A549 (cell line): ENCODE measurements around the gene CDH11.

Experiments used
- CEBPB ChIP-seq, 2 experiments: fragments of >200 bp in 1 of 2; sonication (Bioruptor Twin) in 1 of 2; formaldehyde crosslinking in 1 of 2; IDR thresholded peaks; 2 replicates each; pipeline ENCODE4 v1.6.1; 2012 to 2016
- CHD2 ChIP-seq: fragments of 150-350 bp; IDR thresholded peaks from 2 replicates; pipeline ENCODE4 v1.6.1; 2014; ENCODE audit warnings: low read length; ENCODE audit not compliant: partially characterized antibody
- POLR2A ChIP-seq: IDR thresholded peaks from 2 replicates; pipeline ENCODE4 v1.6.1; 2012; ENCODE audit warnings: mild to moderate bottlenecking, low read length
- POLR2AphosphoS2 ChIP-seq: conservative IDR thresholded peaks from 2 replicates; pipeline ENCODE4 v1.6.1; 2012; ENCODE audit warnings: low read length, improper control_type of control experiment, inconsistent platforms
- TF ChIP-seq, protein P1 (sequence below): fragments of >200 bp; sonication (Bioruptor Twin); formaldehyde crosslinking; IDR thresholded peaks from 3 replicates; pipeline ENCODE4 v1.5.1; 2016

DNA sequence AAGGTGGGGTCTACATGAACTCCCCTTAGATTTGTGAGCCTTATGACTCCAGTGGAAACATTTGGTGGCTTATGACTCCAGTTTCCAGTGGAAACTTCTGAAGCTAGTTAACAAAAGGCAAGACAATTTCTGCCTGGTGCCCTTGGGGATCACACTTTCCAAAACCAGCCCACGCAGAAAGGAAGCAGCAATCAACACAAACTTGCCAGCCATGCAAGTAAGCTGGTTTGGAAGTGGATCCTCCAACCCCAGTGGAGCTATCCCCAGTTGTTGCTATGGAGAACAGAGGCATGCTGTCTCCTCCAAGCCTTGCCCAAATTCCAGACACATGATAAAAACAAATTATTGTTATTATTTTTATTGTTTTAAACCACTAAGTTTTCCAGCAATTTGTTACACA, 130.9 kb downstream of the CDH11 start:
- TF ChIP-seq POLR2A (no peak), POLR2AphosphoS2 (no peak), CHD2 (no peak), CEBPB (IDR thresholded peaks at IDR 0.05) (no peak)
- TF ChIP-seq, protein P1, sequence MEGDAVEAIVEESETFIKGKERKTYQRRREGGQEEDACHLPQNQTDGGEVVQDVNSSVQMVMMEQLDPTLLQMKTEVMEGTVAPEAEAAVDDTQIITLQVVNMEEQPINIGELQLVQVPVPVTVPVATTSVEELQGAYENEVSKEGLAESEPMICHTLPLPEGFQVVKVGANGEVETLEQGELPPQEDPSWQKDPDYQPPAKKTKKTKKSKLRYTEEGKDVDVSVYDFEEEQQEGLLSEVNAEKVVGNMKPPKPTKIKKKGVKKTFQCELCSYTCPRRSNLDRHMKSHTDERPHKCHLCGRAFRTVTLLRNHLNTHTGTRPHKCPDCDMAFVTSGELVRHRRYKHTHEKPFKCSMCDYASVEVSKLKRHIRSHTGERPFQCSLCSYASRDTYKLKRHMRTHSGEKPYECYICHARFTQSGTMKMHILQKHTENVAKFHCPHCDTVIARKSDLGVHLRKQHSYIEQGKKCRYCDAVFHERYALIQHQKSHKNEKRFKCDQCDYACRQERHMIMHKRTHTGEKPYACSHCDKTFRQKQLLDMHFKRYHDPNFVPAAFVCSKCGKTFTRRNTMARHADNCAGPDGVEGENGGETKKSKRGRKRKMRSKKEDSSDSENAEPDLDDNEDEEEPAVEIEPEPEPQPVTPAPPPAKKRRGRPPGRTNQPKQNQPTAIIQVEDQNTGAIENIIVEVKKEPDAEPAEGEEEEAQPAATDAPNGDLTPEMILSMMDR: no peak
